Breast epithelium (tissue), 4 donors: ENCODE data around the gene AFF3. TPM values are rescaled to one million over a fixed set of nuclear protein-coding genes. Genes with fewer than 3 reads are reported as not detected.

Experiments
- DNase-seq, 2 donors: peaks; one replicate each; pipeline ENCODE4 v3.0.0-alpha.2; 2019; ENCODE audit warnings: low spot score in 2 of 2
- H3K27ac ChIP-seq, 2 donors: fragments of 200-600 bp; sonication (generic) in 1 of 2; one replicate each; pipeline ENCODE4 v1.5.1; 2016 to 2019; ENCODE audit warnings: mild to moderate bottlenecking in 1 of 2
- H3K27me3 ChIP-seq, 2 donors: fragments of 200-600 bp; sonication (generic) in 1 of 2; one replicate each; pipeline versions ENCODE4 v1.5.1 to v1.6.0; 2017 to 2019; ENCODE audit warnings: control low read depth in 1 of 2, mild to moderate bottlenecking in 1 of 2
- H3K36me3 ChIP-seq: fragments of 200-600 bp; one replicate; pipeline ENCODE4 v1.5.1; 2019
- H3K4me1 ChIP-seq, 2 donors: fragments of 200-600 bp; sonication (generic); one replicate each; pipeline ENCODE4 v1.5.1; 2016 to 2019; ENCODE audit warnings: control low read depth in 1 of 2
- H3K4me3 ChIP-seq, 3 donors: fragments of 200-600 bp; sonication (generic); 1 replicate in 2 of 3; 2 replicates in 1 of 3; pipeline ENCODE4 v1.5.1; 2016 to 2019; ENCODE audit warnings: mild to moderate bottlenecking in 3 of 3, moderate library complexity in 2 of 3
- H3K9me3 ChIP-seq, 2 donors: fragments of 200-600 bp; sonication (generic) in 1 of 2; one replicate each; pipeline ENCODE4 v1.5.1; 2016 to 2019; ENCODE audit warnings: control low read depth in 1 of 2
- CTCF ChIP-seq, 3 donors: fragments of 450-650 bp; IDR thresholded peaks; one replicate each; pipeline ENCODE4 v1.5.1; 2016 to 2017; ENCODE audit warnings: antibody characterized with exemption in 3 of 3, mild to moderate bottlenecking in 3 of 3, moderate library complexity in 3 of 3
- POLR2A ChIP-seq: fragments of 450-650 bp; IDR thresholded peaks from one replicate; pipeline ENCODE4 v1.6.1; 2016; ENCODE audit warnings: antibody characterized with exemption, mild to moderate bottlenecking, moderate library complexity
- POLR2AphosphoS5 ChIP-seq, 3 donors: sonication (generic); formaldehyde crosslinking; IDR thresholded peaks; one replicate each; pipeline ENCODE4 v1.6.1; 2017; ENCODE audit warnings: antibody characterized with exemption in 3 of 3
- intact Hi-C: fragments of 100-400 bp; cut with DNase I; formaldehyde crosslinking; loops from one replicate; pipeline ENCODE4 v1.15.1; 2023; ENCODE audit warnings: low total_unique reads
- total RNA-seq, 3 donors: library from RNA; depleted of rRNA; stranded (reverse); fragments of >200 nt; gene quantifications; one replicate each; pipeline ENCODE4 v1.1.0, GENCODE V29; 2016

Gene AFF3
- total RNA-seq, 3 donors from 2014 or later = 8.2 to 116 (median 63.6) TPM

- H3K27ac ChIP-seq = no peak overlapping the region
- H3K36me3 ChIP-seq = no peaks in the 10 kb centered on the region
- H3K4me1 ChIP-seq = no peaks in the 10 kb centered on the region
- no peak for TF ChIP-seq CTCF (IDR thresholded peaks at IDR 0.05)
- no peak for TF ChIP-seq POLR2AphosphoS5 (IDR thresholded peaks at IDR 0.05)
- TF ChIP-seq POLR2A = no peak
- no peaks in the 10 kb centered on the region for H3K27me3 ChIP-seq
- H3K9me3 ChIP-seq = no peaks in the 10 kb centered on the region
- H3K4me3 ChIP-seq = no peak overlapping the region
- intact Hi-C loops = no loop called here
- no peak for DNase-seq
Observed at GRCh38 chr2:100009743-100010142, 132.6 kb downstream of the AFF3 start.

GRCh38 chr2:100008956-100009355 is 133.4 kb downstream of the AFF3 start:
- Histone ChIP-seq H3K27me3 (no peaks in the 10 kb centered on the region), H3K27ac (no peak overlapping the region), H3K36me3 (no peaks in the 10 kb centered on the region), H3K4me1 (no peaks in the 10 kb centered on the region), H3K9me3 (no peaks in the 10 kb centered on the region), H3K4me3 (no peak overlapping the region)
- DNase-seq = no peak
- TF ChIP-seq POLR2AphosphoS5 (IDR thresholded peaks at IDR 0.05) (no peak), CTCF (IDR thresholded peaks at IDR 0.05) (no peak), POLR2A (no peak)
- intact Hi-C loops = no loop called here

GRCh38 chr2:100006516-100006915 is 135.9 kb downstream of the AFF3 start:
- H3K9me3 ChIP-seq = no peaks in the 10 kb centered on the region
- no peak overlapping the region for H3K27ac ChIP-seq
- no peak overlapping the region for H3K4me3 ChIP-seq
- intact Hi-C loops = no loop called here
- no peak for DNase-seq
- TF ChIP-seq POLR2A (no peak), POLR2AphosphoS5 (IDR thresholded peaks at IDR 0.05) (no peak), CTCF (IDR thresholded peaks at IDR 0.05) (no peak)
- no peaks in the 10 kb centered on the region for H3K27me3 ChIP-seq
- H3K4me1 ChIP-seq = no peaks in the 10 kb centered on the region
- no peaks in the 10 kb centered on the region for H3K36me3 ChIP-seq

GRCh38 chr2:100004959-100005387 is 137.4 kb downstream of the AFF3 start:
- intact Hi-C loops = no loop called here
- no peak for DNase-seq
- Histone ChIP-seq H3K4me1 (no peaks in the 10 kb centered on the region), H3K27ac (no peak overlapping the region), H3K27me3 (no peaks in the 10 kb centered on the region), H3K36me3 (no peaks in the 10 kb centered on the region), H3K9me3 (no peaks in the 10 kb centered on the region), H3K4me3 (no peak overlapping the region)
- TF ChIP-seq CTCF (IDR thresholded peaks at IDR 0.05) (no peak), POLR2A (no peak), POLR2AphosphoS5 (IDR thresholded peaks at IDR 0.05) (no peak)

- Histone ChIP-seq H3K36me3 (no peaks in the 10 kb centered on the region), H3K4me3 (no peak overlapping the region), H3K4me1 (no peaks in the 10 kb centered on the region), H3K27me3 (no peaks in the 10 kb centered on the region), H3K9me3 (no peaks in the 10 kb centered on the region), H3K27ac (no peak overlapping the region)
- no peak for DNase-seq
- intact Hi-C loops = no loop called here
- TF ChIP-seq POLR2AphosphoS5 (IDR thresholded peaks at IDR 0.05) (no peak), CTCF (IDR thresholded peaks at IDR 0.05) (no peak), POLR2A (no peak)
Observed at GRCh38 chr2:100004348-100004884, 138.0 kb downstream of the AFF3 start.
